Left colon (tissue), 2 donors: ENCODE results near the gene FNDC3A. TPM values are rescaled to one million over a fixed set of nuclear protein-coding genes. Genes with fewer than 3 reads are reported as not detected.
"Not testable (repeated sequence)": the region's sequence is repeated elsewhere in the genome, so short reads cannot be mapped to it uniquely, and the experiment has no call there.

Experiments used
- ATAC-seq: fragments of 200-7000 bp; cut with Tn5 transposase; one replicate; pipeline ENCODE4 v1.9.1; 2020; ENCODE audit warnings: mild to moderate bottlenecking, moderate library complexity
- DNase-seq, 2 donors: peaks; one replicate each; pipeline ENCODE4 v3.0.0-alpha.2; 2020
- intact Hi-C, 2 donors: fragments of 100-400 bp; cut with DNase I in 1 of 2; cut with micrococcal nuclease in 1 of 2; formaldehyde crosslinking; loops; one replicate each; pipeline versions ENCODE4 v1.11.2 to v1.14.0; 2022; cut with DNase I, micrococcal nuclease
- total RNA-seq, 2 donors: library from RNA; stranded (reverse); fragmentation: NEBNext Ultra II Directional; extraction: Animal tissue kit (Norgen Biotek cat#: 25700); gene quantifications; one replicate each; pipeline ENCODE4 v1.2.1, GENCODE V29; 2021
- donor health status: DM: no; HTN: no; CAD: no.
- donor health status: DM: yes; HTN: yes; CAD: no.

FNDC3A gene
- total RNA-seq, 2 donors from 2014 or later, result 43.1 to 49.9 TPM

- intact Hi-C loops, result no loop called here
- no peak for DNase-seq
- no peak for ATAC-seq
Measured at GRCh38 chr13:49063497-49063896, 87.8 kb downstream of the FNDC3A start.

GRCh38 chr13:49064476-49064875, 88.8 kb downstream of the FNDC3A start:
- intact Hi-C loops, result no loop called here
- no peak for DNase-seq
- ATAC-seq, result peak; percentile 61

DNA sequence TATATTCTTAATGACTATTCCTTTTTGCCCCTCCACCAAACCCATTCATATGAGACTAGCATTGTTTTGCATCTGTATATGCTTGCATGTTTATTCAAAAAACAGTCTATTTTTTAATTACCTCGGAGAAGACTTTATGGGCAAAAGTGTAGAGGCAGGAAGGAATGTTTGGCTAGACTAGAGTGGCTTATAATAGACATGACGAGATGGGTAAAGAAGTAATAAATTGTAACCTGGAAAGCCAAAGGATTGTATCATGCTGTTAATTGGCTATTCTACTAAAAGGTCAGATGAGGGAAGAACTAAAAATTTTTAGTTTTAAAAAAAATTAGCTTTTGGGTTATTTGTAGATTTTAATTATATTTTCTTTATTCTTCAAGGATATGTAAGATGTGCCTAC, 91.1 kb downstream of the FNDC3A start:
- intact Hi-C loops, result no loop called here
- no peak for ATAC-seq
- no peak for DNase-seq

DNA sequence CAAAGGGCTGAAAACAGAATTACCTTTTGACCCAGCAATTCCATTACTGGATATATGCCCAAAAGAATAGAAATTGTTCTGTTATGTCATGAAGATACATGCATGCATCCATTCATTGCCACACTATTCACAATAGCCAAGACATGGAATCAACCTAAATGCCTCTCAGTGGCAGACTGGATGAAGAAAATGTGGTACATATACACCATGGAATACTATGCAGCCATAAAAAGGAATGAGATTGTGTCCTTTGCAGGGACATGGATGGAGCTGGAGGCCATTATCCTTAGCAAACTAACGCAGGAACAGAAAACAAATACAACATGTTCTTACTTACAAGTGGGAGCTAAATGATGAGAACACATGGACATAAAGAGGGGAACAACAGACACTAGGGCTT, 92.8 kb downstream of the FNDC3A start:
- DNase-seq, intact Hi-C loops, ATAC-seq: not testable (repeated sequence)

GRCh38 chr13:49070021-49070420, 94.3 kb downstream of the FNDC3A start:
- ATAC-seq, intact Hi-C loops, DNase-seq: not testable (repeated sequence)

- DNase-seq (no peak), ATAC-seq (no peak)
- intact Hi-C loops, result no loop called here
Measured at GRCh38 chr13:49071341-49071937, 95.7 kb downstream of the FNDC3A start.

DNA sequence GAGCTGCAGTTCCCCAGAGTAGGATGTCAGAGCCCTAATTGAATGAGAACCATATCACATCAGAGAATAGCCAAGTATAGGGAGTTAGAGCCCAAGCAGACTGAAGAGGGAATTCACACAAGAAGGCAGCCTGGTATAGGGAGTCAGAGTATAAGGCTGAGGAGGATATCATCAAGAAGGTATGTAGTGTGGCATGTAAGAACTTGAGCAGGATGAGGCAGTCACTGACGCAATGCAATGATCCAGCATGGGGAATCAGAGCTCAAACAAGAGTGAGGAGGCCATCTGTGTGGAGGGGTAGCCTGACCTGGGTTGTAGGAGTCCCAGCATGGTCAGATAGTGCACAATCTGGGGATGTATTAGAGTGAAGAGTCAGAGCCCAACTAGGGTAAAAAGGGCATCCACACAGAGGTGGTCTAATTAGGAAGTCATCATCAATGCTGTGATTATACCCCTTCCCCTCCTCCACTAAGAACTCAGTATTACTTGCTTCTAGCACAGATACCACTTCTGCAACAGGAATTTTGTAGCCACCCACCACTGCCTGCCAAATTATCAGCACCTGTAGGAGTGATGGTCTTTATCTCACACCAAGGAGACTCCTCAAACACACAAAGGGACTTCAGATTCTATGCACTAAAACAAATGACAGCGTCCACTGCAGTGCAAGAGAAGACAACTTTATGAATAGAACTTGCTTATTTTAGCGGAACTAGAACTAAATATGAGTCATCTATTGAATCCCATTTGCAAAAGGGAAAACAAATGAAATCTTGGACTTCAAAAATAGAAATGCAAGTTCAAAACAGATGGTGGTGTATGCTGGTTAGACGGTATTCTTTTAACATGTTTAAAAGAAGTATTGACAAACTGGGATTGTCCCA, 107.2 kb downstream of the FNDC3A start:
- intact Hi-C loops, result no loop called here
- ATAC-seq (no peak), DNase-seq (no peak)

DNA sequence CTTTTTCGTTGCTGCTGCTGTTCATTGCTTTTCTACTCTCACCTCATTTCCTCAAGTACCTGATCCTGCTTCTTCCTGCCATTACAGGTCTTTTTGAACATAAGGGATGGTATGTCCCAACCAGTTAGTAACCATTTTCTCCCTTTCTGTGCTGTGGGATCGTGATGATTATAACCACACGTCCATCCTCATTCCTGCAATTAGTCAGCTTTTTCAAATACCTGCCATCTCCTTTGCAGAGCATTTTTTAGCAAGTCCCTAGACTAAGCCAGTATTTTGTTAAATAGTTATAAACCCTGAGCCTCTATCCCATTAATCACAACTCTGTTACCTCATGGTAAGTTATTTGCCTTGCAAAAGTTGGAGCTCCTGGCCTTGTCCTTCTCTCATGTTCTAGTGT, 109.2 kb downstream of the FNDC3A start:
- ATAC-seq (no peak), DNase-seq (no peak)
- intact Hi-C loops, result no loop called here

GRCh38 chr13:49086722-49087121, 111.0 kb downstream of the FNDC3A start:
- DNase-seq (no peak), ATAC-seq (no peak)
- intact Hi-C loops, result no loop called here

DNA sequence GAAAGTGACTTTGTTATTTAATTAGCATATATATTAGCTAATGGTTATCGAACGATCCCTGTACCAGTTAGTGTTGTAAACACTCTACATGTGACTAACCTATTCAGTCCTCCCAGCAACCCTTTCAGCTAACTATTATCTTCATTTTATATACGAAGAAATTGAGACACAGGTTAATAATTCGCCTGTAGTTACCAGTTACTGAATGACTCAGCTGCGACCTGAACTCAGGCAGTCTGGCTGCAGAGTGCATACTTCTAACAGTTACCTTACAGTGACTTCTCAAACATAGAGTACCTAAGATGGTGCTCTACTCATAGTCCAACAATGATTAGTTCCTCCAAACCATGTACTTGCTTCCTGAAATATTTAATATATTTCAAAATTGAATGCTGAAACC, 117.7 kb downstream of the FNDC3A start:
- intact Hi-C loops, result loop anchor here in 1 of 2 donors (10.0 kb wide), 1 partner anchor 109 kb away; no protein-coding TSS in a partner anchor
- ATAC-seq (peak; percentile 67), DNase-seq (no peak)

- DNase-seq (no peak), ATAC-seq (no peak)
- intact Hi-C loops, result loop anchor here in 1 of 2 donors (10.0 kb wide), 1 partner anchor 113 kb away; no protein-coding TSS in a partner anchor
Measured at GRCh38 chr13:49097374-49097773, 121.7 kb downstream of the FNDC3A start.

- DNase-seq, result no peak
- peak; percentile 45 for ATAC-seq
Measured at GRCh38 chr13:49098198-49098597, 122.5 kb downstream of the FNDC3A start.

DNA sequence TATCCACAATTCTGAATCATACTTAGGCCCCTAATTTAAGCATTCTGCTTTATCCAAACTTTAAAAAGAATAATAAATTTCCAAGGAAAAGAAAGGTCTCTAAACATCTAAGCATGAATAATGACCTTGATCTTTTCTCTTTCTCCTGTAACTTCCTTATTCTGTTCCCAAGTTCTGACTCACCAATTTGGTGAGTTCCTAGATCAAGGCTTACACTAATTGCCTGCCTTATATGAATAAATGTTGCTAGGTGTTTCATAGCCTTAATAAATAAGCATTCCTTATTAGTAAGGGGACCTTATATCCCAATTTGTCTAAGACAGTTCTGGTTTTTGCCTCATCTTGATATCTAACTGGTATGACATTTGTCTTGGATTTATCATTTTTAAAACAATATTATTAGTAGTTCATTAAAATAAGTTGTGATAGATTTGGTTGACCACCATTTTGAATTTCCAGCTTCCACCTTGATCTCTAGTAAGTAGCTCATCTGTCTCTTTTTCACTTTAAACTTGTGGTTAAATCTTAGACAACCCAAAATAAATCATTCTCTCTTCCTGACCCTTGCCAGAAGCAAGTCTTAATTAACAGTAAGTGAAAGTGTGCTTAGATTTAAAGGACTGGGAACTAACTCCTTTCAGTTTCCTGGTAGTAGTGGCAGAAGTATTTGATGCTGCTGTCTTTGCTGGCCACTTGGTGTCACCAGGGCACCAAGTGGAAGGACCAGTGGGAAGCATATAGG, 123.2 kb downstream of the FNDC3A start:
- ATAC-seq, result peak; percentile 86
- intact Hi-C loops, result loop anchor here in 1 of 2 donors (10.0 kb wide), 1 partner anchor 114 kb away; no protein-coding TSS in a partner anchor
- DNase-seq, result no peak

More at GRCh38 chr13:49098198-49098597, 122.5 kb downstream of the FNDC3A start:
- intact Hi-C loops, result loop anchor here in 1 of 2 donors (10.0 kb wide), 1 partner anchor 113 kb away; no protein-coding TSS in a partner anchor

DNA sequence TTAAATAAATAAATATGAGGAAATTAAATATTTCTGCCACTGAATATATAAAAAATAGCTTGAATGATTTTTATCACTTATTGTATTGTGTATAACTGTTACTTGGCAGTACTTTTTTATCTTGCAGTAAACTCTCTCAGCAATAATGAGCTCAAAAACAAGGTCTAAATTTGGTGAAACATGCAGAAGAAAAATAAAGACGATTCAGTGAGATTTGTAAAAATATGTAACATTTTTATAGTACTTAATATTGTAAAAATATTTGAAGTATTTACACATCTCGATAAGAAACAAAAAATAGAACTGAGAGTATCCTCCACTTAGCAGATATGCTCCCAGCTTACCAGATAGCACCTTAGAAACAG, 123.8 kb downstream of the FNDC3A start:
- ATAC-seq, result no peak
- no peak for DNase-seq
- intact Hi-C loops, result loop anchor here in 1 of 2 donors (10.0 kb wide), 1 partner anchor 115 kb away; no protein-coding TSS in a partner anchor

DNA sequence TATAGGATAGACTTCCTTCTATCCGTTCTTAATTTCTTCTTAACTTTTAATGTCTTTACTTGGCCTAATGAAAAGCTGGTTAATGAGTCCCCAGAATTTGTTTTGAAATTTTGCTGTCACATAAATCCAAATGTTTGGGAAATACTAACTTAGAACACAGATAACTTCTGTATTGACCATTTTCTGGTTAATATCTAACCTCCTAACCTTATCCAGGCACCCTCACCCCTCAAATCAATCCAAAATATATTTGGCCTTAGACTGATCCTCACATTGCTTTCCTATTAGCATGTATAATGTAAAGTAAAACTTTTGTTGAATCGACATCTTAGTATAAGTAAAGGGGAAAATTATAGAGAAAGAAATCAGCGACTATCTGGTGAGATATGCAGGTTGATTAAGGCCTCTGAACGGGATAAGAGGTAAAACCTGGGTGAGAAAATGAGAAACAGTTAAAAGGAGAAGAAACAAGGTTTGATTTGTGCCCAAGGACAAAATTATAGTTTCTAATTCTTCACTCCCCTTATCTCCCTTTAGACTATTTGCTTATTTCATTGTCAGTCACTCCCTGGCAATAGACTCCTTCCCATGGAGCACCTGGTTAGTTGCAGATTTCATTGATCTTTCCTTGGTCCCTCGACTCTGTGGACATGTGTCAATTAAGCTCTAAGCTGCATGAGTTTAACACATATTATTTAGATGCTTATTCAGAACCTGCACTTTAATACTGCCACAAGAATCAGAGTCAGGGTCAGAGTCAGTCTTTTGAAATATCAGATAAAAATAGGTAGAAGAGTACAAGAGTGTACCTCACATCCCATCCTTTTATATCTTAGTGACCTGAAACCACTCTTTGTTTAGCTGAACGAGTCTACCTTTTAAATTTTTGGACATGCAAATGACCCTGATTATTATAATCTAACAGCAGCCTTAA, 125.2 kb downstream of the FNDC3A start:
- intact Hi-C loops, result no loop called here
- DNase-seq, result no peak
- ATAC-seq, result no peak

DNA sequence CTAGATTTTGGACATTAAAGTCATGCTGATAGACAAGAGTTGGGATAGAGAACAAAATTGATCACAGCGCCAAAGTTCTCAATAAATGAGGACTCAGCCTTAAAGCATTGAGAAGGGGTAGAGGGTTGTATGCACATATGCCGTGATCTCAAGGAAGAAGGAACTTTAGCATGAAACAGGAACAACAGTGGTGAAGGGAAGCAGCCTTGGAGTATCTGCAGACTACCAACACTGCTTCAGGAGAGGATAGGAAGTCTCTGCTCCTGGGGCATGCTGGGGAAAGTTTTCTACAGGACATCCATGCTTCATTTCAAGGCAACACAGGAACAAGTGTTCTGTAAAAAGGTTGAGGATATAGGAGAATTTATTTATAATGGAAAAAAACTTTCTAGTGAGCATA, 132.5 kb downstream of the FNDC3A start:
- intact Hi-C loops, result no loop called here
- no peak for DNase-seq
- no peak for ATAC-seq

DNA sequence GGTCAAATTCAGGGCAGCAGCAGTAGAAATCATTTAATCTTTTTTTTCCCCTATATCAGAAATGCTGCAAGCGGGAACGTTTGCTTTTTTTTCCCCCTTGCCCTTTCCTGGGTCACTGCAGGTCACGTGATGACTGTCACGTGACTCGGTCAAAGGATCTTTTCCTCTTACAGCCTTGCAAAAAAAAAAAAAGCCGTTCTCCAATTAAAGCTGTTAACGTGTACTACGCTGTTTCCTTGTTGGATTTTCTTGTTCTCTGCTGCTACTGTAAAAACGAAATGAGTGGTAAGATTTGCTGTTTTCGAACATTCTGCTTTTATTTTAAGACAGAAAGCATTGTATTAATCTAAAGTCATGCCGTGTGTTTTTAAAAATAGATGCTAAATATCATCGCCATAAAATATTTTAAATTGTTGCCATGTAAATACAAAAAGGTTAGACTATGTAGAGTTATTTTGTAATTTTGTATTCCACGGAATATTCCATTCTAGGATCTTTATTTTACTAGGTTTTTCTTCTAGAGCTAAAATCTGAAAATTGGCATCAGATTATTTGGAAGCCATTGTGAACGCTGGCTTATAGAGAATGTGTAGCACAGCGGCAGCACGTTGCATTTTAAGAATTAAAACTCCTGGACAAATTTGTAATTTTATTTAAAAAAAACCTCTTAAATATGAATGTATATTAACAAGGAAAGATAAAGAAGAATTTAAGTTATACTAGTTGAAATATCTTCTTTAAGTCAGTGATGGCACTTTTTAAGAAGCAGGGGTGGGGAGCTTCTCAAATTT, 134.6 kb downstream of the FNDC3A start:
- intact Hi-C loops, result no loop called here
- ATAC-seq, result peak; percentile 89

GRCh38 chr13:49110913-49111170, 135.1 kb downstream of the FNDC3A start:
- intact Hi-C loops, result no loop called here
- ATAC-seq, result peak; percentile 42
- DNase-seq, result no peak

More for the DNA sequence above, 134.6 kb downstream of the FNDC3A start:
- peak; percentile 86 to 91 for DNase-seq
